Stimulated activated CD4-positive, alpha-beta T cell treated with anti-CD3 and anti-CD28 coated beads, Interleukin-4, amount 100 ng/mL, for 48 hours (primary cell): ENCODE measurements around the gene WFDC13.
"Not testable (repeated sequence)": the region's sequence is repeated elsewhere in the genome, so short reads cannot be mapped to it uniquely, and the experiment has no call there.

ENCODE experiments used
- DNase-seq, 2 donors: peaks; one replicate each; pipeline ENCODE4 v3.0.0-alpha.2; 2020; ENCODE audit warnings: low read depth in 2 of 2

Gene WFDC13, protein sequence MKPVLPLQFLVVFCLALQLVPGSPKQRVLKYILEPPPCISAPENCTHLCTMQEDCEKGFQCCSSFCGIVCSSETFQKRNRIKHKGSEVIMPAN

DNA sequence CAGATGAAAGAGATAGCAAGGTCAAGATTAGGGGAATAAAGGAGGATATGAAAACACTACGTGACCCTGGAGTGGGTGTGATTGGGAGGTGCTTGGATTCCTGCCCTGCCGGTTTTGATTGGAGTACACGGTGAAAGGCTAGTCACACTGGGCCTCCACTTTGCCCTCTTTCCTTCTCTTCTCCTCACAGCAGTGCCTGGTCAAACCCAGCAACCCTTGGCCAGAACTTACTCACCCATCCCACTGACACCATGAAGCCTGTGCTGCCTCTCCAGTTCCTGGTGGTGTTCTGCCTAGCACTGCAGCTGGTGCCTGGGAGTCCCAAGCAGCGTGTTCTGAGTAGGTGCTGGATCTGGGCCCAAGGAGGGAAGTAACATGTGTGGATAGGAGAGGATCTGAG is at the start of gene WFDC13:
Gene WFDC13, plus strand, starts transcription at position 166 of the 400 bp plus-strand sequence. Its CDS starts 86 bp downstream, at position 252.
- no peak for DNase-seq

DNA sequence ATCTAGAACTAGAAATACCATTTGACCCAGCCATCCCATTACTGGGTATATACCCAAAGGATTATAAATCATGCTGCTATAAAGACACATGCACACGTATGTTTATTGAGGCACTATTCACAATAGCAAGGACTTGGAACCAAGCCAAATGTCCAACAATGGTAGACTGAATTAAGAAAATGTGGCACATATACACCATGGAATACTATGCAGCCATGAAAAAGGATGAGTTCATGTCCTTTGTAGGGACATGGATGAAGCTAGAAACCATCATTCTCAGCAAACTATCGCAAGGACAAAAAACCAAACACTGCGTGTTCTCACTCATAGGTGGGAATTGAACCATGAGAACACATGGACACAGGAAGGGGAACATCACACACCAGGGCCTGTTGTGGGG is 44.8 kb upstream of the WFDC13 start:
- DNase-seq: not testable (repeated sequence)

- DNase-seq: no peak
Measured at GRCh38 chr20:45670139-45670538, 31.7 kb upstream of the WFDC13 start, which contains the start of gene WFDC11. WFDC11 (minus strand) TSS chr20:45670239; CDS start chr20:45650600, 19,639 bp downstream.

GRCh38 chr20:45672765-45673164 is 29.1 kb upstream of the WFDC13 start:
- DNase-seq: no peak

DNA sequence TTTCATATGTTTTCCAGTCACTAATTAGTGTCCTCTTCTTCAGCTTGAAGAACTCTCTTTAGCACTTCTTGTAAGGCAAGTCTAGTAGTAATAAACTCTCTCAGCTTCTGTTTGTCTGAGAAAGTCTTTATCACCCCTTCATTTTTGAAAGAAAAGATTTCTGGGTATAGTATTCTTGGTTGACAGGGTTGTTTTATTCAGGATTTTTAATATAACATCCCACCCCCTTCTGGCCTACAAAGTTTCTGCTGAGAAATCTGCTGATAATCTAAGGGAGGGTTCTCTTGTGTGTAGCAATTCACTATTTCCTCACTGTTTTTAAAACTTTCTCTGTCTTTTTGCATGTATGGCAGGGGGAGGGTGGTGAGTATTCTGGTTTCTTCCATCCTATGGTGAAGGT is 22.2 kb upstream of the WFDC13 start:
- no peak for DNase-seq

GRCh38 chr20:45685896-45686295 is 15.9 kb upstream of the WFDC13 start:
- DNase-seq: no peak

DNA sequence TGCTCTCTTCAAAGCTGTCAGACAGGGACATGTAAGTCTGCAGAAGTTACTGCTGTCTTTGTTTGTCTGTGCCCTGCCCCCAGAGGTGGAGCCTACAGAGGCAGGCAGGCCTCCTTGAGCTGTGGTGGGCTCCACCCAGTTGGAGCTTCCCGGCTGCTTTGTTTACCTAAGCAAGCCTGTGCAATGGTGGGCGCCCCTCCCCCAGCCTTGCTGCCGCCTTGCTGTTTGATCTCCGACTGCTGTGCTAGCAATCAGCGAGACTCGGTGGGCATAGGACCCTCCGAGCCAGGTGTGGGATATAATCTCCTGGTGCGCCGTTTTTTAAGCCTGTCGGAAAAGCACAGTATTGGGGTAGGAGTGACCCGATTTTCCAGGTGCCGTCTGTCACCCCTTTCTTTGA is 8.5 kb upstream of the WFDC13 start:
- DNase-seq: not testable (repeated sequence)

DNA sequence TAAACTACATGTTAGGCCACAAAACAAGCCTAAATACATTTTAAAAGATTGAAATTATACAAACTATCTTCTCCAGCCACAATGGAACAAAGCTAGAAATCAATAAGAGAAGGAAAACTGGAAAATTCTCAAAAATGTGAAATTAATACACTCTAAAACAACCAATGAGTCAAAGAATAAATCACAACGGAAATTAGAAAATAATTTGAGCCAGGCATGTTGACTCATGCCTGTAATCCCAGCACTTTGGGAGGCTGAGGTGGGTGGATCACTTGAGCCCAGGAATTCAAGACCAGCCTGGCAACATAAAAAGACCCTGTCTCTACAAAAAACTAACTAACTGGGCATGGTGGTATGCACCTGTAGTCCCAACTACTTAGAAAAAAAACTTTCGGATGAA is 6.3 kb upstream of the WFDC13 start:
- no peak for DNase-seq

DNA sequence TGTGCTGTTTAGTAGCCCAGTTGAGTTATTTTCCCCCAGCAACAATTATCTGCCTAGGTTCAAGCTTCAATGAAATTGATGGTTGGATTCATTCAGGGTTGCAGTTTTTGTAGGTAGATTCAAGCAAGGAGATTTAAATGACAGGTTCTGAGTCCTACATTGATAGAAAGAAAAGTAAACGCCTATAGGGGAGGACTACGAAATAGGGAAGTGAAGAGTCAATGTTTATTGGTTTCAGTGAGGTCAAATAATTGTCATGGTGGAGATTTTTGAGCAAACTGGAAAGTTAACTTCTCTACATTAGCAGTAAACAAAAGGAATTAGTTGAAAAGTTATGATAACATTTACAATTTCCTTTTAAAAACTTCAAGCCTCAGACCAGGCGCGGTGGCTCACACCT is 734 bp upstream of the WFDC13 start:
- DNase-seq: no peak

GRCh38 chr20:45704969-45705637 is 3.3 kb downstream of the WFDC13 start, which contains the start of gene WFDC10B:
WFDC10B (minus strand) TSS chr20:45705019; CDS start chr20:45685992, 19,027 bp downstream.
- no peak for DNase-seq

DNA sequence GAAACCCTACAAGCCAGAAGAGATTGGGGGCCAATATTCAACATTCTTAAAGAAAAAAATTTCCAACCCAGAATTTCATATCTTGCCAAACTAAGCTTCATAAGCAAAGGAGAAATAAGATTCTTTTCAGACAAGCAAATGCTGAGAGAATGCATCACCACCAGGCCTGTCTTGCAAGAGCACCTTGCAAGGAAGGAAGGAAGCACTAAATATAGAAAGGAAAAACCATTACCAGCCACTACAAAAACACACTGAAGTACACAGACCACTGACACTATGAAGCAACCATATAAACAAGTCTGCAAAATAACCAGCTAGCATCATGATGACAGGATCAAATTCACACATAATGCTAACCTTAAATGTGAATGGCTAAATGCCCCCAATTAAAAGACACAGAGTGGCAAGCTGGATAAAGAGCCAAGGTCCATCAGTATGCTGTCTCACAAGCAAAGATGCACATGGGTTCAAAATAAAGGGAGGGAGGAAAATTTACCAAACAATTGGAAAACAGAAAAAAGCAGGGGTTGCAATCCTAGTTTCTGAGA is 14.4 kb downstream of the WFDC13 start:
- DNase-seq: not testable (repeated sequence)

DNA sequence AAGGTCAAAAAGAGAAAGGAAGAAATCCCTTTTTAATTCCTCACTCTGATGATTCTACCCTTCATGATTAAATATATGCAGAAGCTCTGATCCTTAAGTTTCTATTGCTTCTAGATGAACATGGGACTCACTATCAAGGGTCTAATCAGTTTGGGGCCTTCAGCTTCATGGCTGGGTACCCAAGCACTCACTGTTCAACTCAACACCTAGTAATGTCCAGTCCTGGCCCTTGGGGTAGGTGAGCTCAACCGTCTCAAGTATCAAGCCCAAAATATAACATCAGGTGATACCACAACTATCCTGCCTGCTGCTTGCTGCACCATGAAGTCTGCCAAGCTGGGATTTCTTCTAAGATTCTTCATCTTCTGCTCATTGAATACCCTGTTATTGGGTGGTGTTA is 20.2 kb downstream of the WFDC13 start, which contains the start of gene SPINT4:
Gene SPINT4, plus strand, starts transcription at position 301 of the 400 bp plus-strand sequence. Its CDS starts 21 bp downstream, at position 322.
- no peak for DNase-seq

DNA sequence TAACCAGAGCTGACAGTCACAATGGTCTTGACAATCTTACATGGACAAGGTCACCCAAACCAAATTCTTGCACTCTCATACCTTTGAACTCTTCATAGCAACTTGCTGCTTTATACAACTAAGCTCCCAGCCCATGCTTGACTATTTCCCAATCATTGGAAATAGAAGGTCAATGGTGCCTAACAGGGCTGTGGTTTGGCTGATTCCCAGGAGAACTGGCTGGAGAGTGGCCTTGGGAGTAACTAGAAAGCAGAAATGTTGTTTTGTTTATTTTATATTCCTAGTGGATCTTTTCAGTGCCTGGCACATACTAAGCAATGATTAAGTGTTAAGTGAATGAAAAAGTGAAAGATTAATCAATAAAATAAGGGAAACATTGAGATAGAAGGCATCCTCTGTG is 23.3 kb downstream of the WFDC13 start:
- DNase-seq: no peak

DNA sequence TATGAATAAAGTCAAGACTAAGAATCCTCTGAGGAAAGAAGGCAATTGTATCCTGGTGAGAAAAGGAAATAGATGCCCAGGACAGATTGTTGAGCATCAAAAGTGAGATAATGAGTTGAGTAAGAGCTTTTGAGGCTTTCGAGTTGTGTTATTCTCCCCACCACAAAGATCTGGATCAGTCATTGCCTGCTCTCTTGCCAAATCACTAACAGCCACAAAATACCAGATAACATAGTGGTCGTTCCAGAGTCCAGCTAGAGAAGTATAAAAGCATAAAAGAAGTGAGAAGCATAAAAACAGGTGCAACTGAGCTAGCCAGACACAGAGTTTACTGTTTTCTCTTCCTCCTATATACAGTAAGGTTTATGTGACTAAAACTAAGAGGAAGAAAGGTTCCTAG is 25.2 kb downstream of the WFDC13 start:
- no peak for DNase-seq

- DNase-seq: no peak
Measured at GRCh38 chr20:45732199-45732598, 30.4 kb downstream of the WFDC13 start.

DNA sequence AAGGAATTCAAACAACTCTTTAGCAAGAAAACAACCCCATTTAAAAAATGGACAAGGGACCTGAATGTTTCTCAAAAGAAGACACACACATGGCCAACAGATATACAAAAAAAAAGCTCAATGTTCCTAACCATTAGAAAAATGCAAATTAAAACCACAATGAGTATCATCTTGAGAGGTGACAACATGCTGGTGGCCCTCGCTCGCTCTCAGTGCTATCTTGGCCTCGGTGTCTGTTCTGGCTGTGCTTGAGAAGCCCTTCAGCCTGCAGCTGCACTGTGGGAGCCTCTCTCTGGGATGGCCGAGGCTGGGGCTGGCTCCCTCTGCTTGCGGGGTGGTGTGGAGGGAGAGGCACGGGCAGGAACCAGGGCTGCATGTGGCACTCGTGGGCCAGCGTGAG is 33.7 kb downstream of the WFDC13 start:
- no peak for DNase-seq

- no peak for DNase-seq
Measured at GRCh38 chr20:45735988-45736387, 34.1 kb downstream of the WFDC13 start.

DNA sequence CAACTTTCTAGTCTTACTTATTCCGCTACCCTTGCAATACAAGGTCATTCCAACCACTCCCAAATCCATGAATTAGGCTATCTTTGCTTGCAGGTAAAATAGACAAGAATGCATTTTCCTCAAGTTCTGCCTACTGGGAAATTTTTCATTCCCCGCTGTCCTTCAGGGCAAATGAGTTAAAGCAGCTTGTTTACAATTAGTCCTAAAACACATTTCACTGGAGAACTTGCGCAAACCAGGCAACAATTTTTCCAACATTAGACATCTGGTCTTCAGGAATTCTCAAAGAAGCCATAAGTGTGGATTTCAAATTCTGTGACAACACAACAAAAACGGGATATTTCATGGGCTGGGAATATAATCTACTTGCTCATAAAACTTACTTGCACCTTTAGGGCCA is 40.8 kb downstream of the WFDC13 start:
- no peak for DNase-seq

DNA sequence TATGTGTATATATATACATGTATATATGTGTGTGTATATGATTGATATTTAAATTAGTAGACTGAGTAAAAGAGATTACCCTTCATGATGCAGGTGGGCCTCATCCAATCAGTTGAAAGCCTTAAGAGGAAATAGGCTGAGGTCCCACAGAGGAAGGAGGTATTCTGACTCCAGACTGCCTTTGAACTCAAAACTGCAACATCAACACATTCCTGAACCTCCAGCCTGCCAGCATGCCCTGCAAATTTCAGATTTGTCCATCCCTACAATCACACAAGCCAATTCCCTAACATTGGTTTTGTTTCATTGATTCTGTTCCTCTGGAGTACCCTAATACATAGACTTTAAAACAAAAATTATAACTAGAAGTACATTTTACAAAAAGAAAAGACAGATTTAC is 43.2 kb downstream of the WFDC13 start:
- no peak for DNase-seq

- DNase-seq: no peak
Measured at GRCh38 chr20:45751721-45752120, 49.9 kb downstream of the WFDC13 start.

DNA sequence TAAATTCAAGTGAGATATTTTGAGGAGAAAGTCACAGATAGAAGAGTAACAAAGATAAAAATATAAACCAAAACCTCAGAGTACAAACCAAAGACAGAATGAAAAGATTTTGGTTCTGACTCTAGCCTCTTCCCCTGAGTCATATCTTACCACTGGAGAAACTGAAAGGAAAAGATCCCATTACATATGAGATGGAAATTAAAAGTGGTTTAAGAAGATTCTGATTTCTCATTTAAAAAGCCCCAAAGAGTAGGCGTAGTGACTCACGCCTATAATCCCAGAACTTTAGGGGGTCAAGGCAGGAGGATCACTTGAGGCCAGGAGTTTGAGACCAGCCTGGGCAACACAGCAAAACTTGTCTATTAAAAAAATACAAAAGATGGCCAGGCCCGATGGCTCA is 50.9 kb downstream of the WFDC13 start:
- DNase-seq: peak in 1 of 2 donors; percentile 11

GRCh38 chr20:45758096-45758495 is 56.3 kb downstream of the WFDC13 start:
- no peak for DNase-seq
